ENCODE measurements around the gene P3H3.

The P3H3 gene

DNA sequence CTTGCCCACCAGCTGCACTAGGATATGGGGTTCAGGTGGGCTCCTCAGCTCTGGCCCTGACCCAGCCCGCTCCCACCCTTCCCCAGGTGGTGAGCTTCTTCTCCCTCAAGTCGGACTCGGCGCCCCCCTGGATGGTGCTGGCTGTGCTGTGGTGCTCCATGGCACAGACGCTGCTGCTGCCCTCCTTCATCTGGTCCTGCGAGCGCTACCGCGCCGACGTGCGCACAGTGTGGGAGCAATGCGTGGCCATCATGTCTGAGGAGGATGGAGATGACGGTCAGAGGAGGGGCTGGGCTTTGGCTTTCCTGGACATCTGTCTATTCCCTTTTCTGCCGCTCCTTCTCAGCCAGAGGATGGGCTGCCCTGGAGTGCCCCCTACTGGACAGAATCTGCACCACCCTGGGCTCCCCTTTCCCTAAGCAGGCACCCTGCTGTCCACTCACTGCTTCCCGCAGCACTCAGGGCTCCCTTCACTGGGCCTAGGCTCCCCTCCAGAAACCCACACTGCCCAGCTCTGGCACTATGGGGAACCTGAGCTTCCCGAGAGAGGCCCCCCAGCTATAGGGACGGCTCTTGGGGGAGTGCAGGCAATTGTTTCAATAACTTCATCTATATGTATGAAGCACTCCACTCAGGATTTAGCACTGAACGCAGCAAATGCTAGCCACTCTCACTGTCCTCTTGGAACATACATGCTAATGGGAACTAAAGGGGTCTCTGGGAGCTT lies 2.6 kb upstream of the P3H3 start (continued):
- TF ChIP-seq ZNF777 (tag by site-specific recombination; IDR thresholded peaks at IDR 0.05; ENCODE audit: borderline replicate concordance) (peak; percentile 39; the same call in 1 of the 2 replicates), ZNF704 (tag by site-specific recombination; IDR thresholded peaks at IDR 0.05) (no peak), ZEB2 (tag by site-specific recombination; IDR thresholded peaks at IDR 0.05) (peak; percentile 36; the same call in 1 of the 2 replicates), ZNF23 (tag by site-specific recombination; IDR thresholded peaks at IDR 0.05; ENCODE audit: borderline replicate concordance) (no peak), HIC1 (tag by site-specific recombination; IDR thresholded peaks at IDR 0.05) (no peak), KLF7 (tag by site-specific recombination; IDR thresholded peaks at IDR 0.05; ENCODE audit: borderline replicate concordance) (no peak), ZNF394 (tag by site-specific recombination; IDR thresholded peaks at IDR 0.05; ENCODE audit: borderline replicate concordance) (peak; percentile 56; the same call in 1 of the 2 replicates), ZNF184 (tag by site-specific recombination; IDR thresholded peaks at IDR 0.05) (no peak), TSHZ1 (tag by site-specific recombination; IDR thresholded peaks at IDR 0.05; ENCODE audit: borderline replicate concordance) (no peak), ZNF670 (tag by site-specific recombination; IDR thresholded peaks at IDR 0.05; ENCODE audit: low read depth) (no peak), SP7 (tag by site-specific recombination; IDR thresholded peaks at IDR 0.05) (0 out of 2 replicates have a peak, but pooled peaks have one; percentile 31), ZNF629 (tag by site-specific recombination; IDR thresholded peaks at IDR 0.05) (peak; percentile 41; the same call in 1 of the 2 replicates), ZNF610 (tag by site-specific recombination; IDR thresholded peaks at IDR 0.05; ENCODE audit: borderline replicate concordance) (peak; percentile 97), ZSCAN5A (tag by site-specific recombination; IDR thresholded peaks at IDR 0.05) (no peak), ZIC2 (tag by site-specific recombination; IDR thresholded peaks at IDR 0.05) (peak; percentile 81), ZSCAN30 (tag by site-specific recombination; IDR thresholded peaks at IDR 0.05) (peak; percentile 48; the same call in 1 of the 2 replicates), ZNF174 (tag by site-specific recombination; IDR thresholded peaks at IDR 0.05) (no peak), ZNF341 (tag by site-specific recombination; IDR thresholded peaks at IDR 0.05; ENCODE audit: low read depth) (no peak), ZSCAN4 (tag by site-specific recombination; IDR thresholded peaks at IDR 0.05) (no peak), ZNF354C (tag by site-specific recombination; IDR thresholded peaks at IDR 0.05; ENCODE audit: borderline replicate concordance, low read depth) (no peak), ZFP3 (tag by site-specific recombination; IDR thresholded peaks at IDR 0.05; ENCODE audit: low read depth) (no peak), ZSCAN23 (tag by site-specific recombination; IDR thresholded peaks at IDR 0.05) (no peak), SETDB1 (IDR thresholded peaks at IDR 0.05; ENCODE audit: insufficient read length, low read length) (no peak), ZNF645 (tag by site-specific recombination; IDR thresholded peaks at IDR 0.05) (no peak), OVOL3 (tag by site-specific recombination; IDR thresholded peaks at IDR 0.05) (no peak), MYNN (tag by site-specific recombination; IDR thresholded peaks at IDR 0.05; ENCODE audit: borderline replicate concordance) (no peak)
- TF ChIP-seq, protein P1, sequence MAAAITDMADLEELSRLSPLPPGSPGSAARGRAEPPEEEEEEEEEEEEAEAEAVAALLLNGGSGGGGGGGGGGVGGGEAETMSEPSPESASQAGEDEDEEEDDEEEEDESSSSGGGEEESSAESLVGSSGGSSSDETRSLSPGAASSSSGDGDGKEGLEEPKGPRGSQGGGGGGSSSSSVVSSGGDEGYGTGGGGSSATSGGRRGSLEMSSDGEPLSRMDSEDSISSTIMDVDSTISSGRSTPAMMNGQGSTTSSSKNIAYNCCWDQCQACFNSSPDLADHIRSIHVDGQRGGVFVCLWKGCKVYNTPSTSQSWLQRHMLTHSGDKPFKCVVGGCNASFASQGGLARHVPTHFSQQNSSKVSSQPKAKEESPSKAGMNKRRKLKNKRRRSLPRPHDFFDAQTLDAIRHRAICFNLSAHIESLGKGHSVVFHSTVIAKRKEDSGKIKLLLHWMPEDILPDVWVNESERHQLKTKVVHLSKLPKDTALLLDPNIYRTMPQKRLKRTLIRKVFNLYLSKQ (tag by site-specific recombination; IDR thresholded peaks at IDR 0.05; ENCODE audit: borderline replicate concordance) = no peak
